Cardiac muscle cell (in vitro differentiated cells and primary cell): Measurements from ENCODE around the gene VMAC. TPM values are rescaled to one million over a fixed set of nuclear protein-coding genes. Genes with fewer than 3 reads are reported as not detected.

Source experiments
- DNase-seq, 2 donors: peaks; one replicate each; pipeline versions ENCODE4 v3.0.0 to v3.0.0-alpha.2; 2010 to 2017; ENCODE audit warnings: low read depth in 1 of 2, low spot score in 1 of 2
- H3K27ac ChIP-seq: fragments of 200-600 bp; sonication (generic); 2 replicates; pipeline ENCODE4 v1.5.1; 2016
- H3K27me3 ChIP-seq: fragments of 200-600 bp; sonication (generic); 2 replicates; pipeline ENCODE4 v1.6.0; 2016; ENCODE audit warnings: control low read depth
- H3K36me3 ChIP-seq: fragments of 200-600 bp; sonication (generic); 2 replicates; pipeline ENCODE4 v1.5.1; 2016; ENCODE audit warnings: control low read depth
- H3K4me1 ChIP-seq: fragments of 200-600 bp; sonication (generic); 2 replicates; pipeline ENCODE4 v1.8.1; 2017; ENCODE audit warnings: low read depth, mild to moderate bottlenecking, mixed run types
- H3K4me3 ChIP-seq: fragments of 200-600 bp; sonication (generic); 2 replicates; pipeline ENCODE4 v1.5.1; 2016; ENCODE audit warnings: mild to moderate bottlenecking
- H3K9me3 ChIP-seq: fragments of 200-600 bp; sonication (generic); 2 replicates; pipeline ENCODE4 v1.5.1; 2017; ENCODE audit warnings: low read depth, mild to moderate bottlenecking, control low read depth
- CTCF ChIP-seq: IDR thresholded peaks from 2 replicates; pipeline ENCODE4 v1.5.1; 2012; ENCODE audit warnings: low read depth, mild to moderate bottlenecking, low read length
- polyA plus RNA-seq: library from polyadenylated mRNA; unstranded; fragments of >200 nt; fragmentation: Nextera tagmentation; extraction: Ambion mirVana; gene quantifications from 2 replicates; pipeline ENCODE4 v1.2.1, GENCODE V29; 2016
- total RNA-seq: library from RNA; depleted of rRNA; stranded (reverse); fragments of >200 nt; gene quantifications from 2 replicates; pipeline ENCODE4 v1.2.3, GENCODE V29; 2016

The VMAC gene
- total and polyA plus RNA-seq, 2 experiments from 2014 or later, result 3.9 to 23.1 TPM

- Histone ChIP-seq H3K36me3 (peaks cover 83% of the 10 kb centered on the region), H3K4me3 (no peak overlapping the region), H3K27ac (no peak overlapping the region), H3K4me1 (no peaks in the 10 kb centered on the region), H3K27me3 (no peaks in the 10 kb centered on the region), H3K9me3 (no peaks in the 10 kb centered on the region)
- no peak for TF ChIP-seq CTCF
- DNase-seq, result no peak
These were observed 22.8 kb downstream of the VMAC start for GRCh38 chr19:5927441-5927821.

GRCh38 chr19:5929179-5929578 lies 24.5 kb downstream of the VMAC start:
- H3K4me1 ChIP-seq, result no peaks in the 10 kb centered on the region
- H3K4me3 ChIP-seq, result no peak overlapping the region
- no peaks in the 10 kb centered on the region for H3K27me3 ChIP-seq
- DNase-seq, result no peak
- H3K36me3 ChIP-seq, result peaks cover 70% of the 10 kb centered on the region
- no peak overlapping the region for H3K27ac ChIP-seq
- H3K9me3 ChIP-seq, result no peaks in the 10 kb centered on the region
- TF ChIP-seq CTCF, result no peak

GRCh38 chr19:5929625-5930024 lies 25.0 kb downstream of the VMAC start:
- no peak overlapping the region for H3K27ac ChIP-seq

GRCh38 chr19:5931251-5931650 lies 26.6 kb downstream of the VMAC start:
- Histone ChIP-seq H3K4me1 (no peaks in the 10 kb centered on the region), H3K4me3 (no peak overlapping the region), H3K36me3 (peaks cover 55% of the 10 kb centered on the region), H3K27me3 (no peaks in the 10 kb centered on the region), H3K27ac (no peak overlapping the region), H3K9me3 (no peaks in the 10 kb centered on the region)
- DNase-seq, result no peak
- no peak for TF ChIP-seq CTCF

More at GRCh38 chr19:5929625-5930024, 25.0 kb downstream of the VMAC start:
- no peaks in the 10 kb centered on the region for H3K9me3 ChIP-seq
- H3K4me3 ChIP-seq, result no peak overlapping the region
- H3K27me3 ChIP-seq, result no peaks in the 10 kb centered on the region
- no peaks in the 10 kb centered on the region for H3K4me1 ChIP-seq
- TF ChIP-seq CTCF, result no peak
- H3K36me3 ChIP-seq, result peaks cover 66% of the 10 kb centered on the region
- no peak for DNase-seq

- Histone ChIP-seq H3K27ac (no peak overlapping the region), H3K36me3 (peaks cover 46% of the 10 kb centered on the region), H3K9me3 (no peaks in the 10 kb centered on the region), H3K27me3 (no peaks in the 10 kb centered on the region), H3K4me1 (no peaks in the 10 kb centered on the region), H3K4me3 (no peak overlapping the region)
- DNase-seq, result no peak
- TF ChIP-seq CTCF, result no peak
These were observed 27.5 kb downstream of the VMAC start for GRCh38 chr19:5932146-5932545.
